Measurements from ENCODE around the gene CADPS. TPM values are rescaled to one million over a fixed set of nuclear protein-coding genes. Genes with fewer than 3 reads are reported as not detected.

CADPS gene
- total RNA-seq, 1 experiment from 2014 or later: not detected

GRCh38 chr3:62892045-62892444 lies 16.8 kb upstream of the CADPS start:
- Histone ChIP-seq H3K4me3 (no peak overlapping the region), H3K4me2 (no peak overlapping the region), H3K27ac (no peak overlapping the region), H3K27me3 (ENCODE audit: insufficient read depth, low read depth) (no peaks in the 10 kb centered on the region), H2AFZ (no peak overlapping the region), H3K36me3 (ENCODE audit: low read depth) (no peaks in the 10 kb centered on the region), H3K9me2 (ENCODE audit: insufficient read depth) (no peaks in the 10 kb centered on the region), H3K9me3 (ENCODE audit: insufficient read depth, low read depth) (no peaks in the 10 kb centered on the region), H3K79me2 (ENCODE audit: low read depth) (no peaks in the 10 kb centered on the region), H3K4me1 (replicated peaks; ENCODE audit: insufficient read depth) (no peaks in the 10 kb centered on the region), H3F3A (ENCODE audit: insufficient read depth, low read depth) (no peaks in the 10 kb centered on the region), H4K20me1 (ENCODE audit: insufficient read depth) (no peaks in the 10 kb centered on the region)
- no TSS peak for BruUV-seq (replicated peaks)
- POLR2A ChIA-PET (ENCODE audit: unreplicated experiment): no interaction called here
- TF ChIP-seq EZH2 (IDR thresholded peaks at IDR 0.05; ENCODE audit: low read depth): no peak
- no peak for TF ChIP-seq CTCF (conservative IDR thresholded peaks at IDR 0.05)
- no peak for DNase-seq
- CTCF ChIA-PET: no interaction called here
- intact Hi-C loops (cut with micrococcal nuclease; ENCODE audit: unreplicated experiment): no loop called here

- no TSS peak for BruUV-seq (replicated peaks)
- Histone ChIP-seq H3K9me3 (ENCODE audit: insufficient read depth, low read depth) (no peaks in the 10 kb centered on the region), H2AFZ (no peak overlapping the region), H3F3A (ENCODE audit: insufficient read depth, low read depth) (no peaks in the 10 kb centered on the region), H3K79me2 (ENCODE audit: low read depth) (no peaks in the 10 kb centered on the region), H3K4me1 (replicated peaks; ENCODE audit: insufficient read depth) (no peaks in the 10 kb centered on the region), H3K4me2 (no peak overlapping the region), H3K36me3 (ENCODE audit: low read depth) (no peaks in the 10 kb centered on the region), H3K27ac (no peak overlapping the region), H3K9me2 (ENCODE audit: insufficient read depth) (no peaks in the 10 kb centered on the region), H3K4me3 (no peak overlapping the region), H4K20me1 (ENCODE audit: insufficient read depth) (no peaks in the 10 kb centered on the region), H3K27me3 (ENCODE audit: insufficient read depth, low read depth) (no peaks in the 10 kb centered on the region)
- no peak for DNase-seq
- TF ChIP-seq CTCF (conservative IDR thresholded peaks at IDR 0.05): no peak
- TF ChIP-seq EZH2 (IDR thresholded peaks at IDR 0.05; ENCODE audit: low read depth): no peak
- intact Hi-C loops (cut with micrococcal nuclease; ENCODE audit: unreplicated experiment): no loop called here
- ChIA-PET CTCF (interaction anchor here (0.8 kb wide), 1 partner anchor 17 kb away, joined by 3 read pairs; no protein-coding TSS in a partner anchor), POLR2A (ENCODE audit: unreplicated experiment) (no interaction called here)
These were observed 13.6 kb upstream of the CADPS start for GRCh38 chr3:62888778-62889177.

GRCh38 chr3:62888180-62888579 lies 13.0 kb upstream of the CADPS start:
- ChIA-PET CTCF (no interaction called here), POLR2A (ENCODE audit: unreplicated experiment) (no interaction called here)
- TF ChIP-seq CTCF (conservative IDR thresholded peaks at IDR 0.05) (no peak), EZH2 (IDR thresholded peaks at IDR 0.05; ENCODE audit: low read depth) (no peak)
- Histone ChIP-seq H3K4me2 (no peak overlapping the region), H3K27me3 (ENCODE audit: insufficient read depth, low read depth) (no peaks in the 10 kb centered on the region), H3K36me3 (ENCODE audit: low read depth) (no peaks in the 10 kb centered on the region), H3K4me3 (no peak overlapping the region), H3K9me2 (ENCODE audit: insufficient read depth) (no peaks in the 10 kb centered on the region), H2AFZ (no peak overlapping the region), H3F3A (ENCODE audit: insufficient read depth, low read depth) (no peaks in the 10 kb centered on the region), H3K27ac (no peak overlapping the region), H3K79me2 (ENCODE audit: low read depth) (no peaks in the 10 kb centered on the region), H4K20me1 (ENCODE audit: insufficient read depth) (no peaks in the 10 kb centered on the region), H3K9me3 (ENCODE audit: insufficient read depth, low read depth) (no peaks in the 10 kb centered on the region), H3K4me1 (replicated peaks; ENCODE audit: insufficient read depth) (no peaks in the 10 kb centered on the region)
- no TSS peak for BruUV-seq (replicated peaks)
- intact Hi-C loops (cut with micrococcal nuclease; ENCODE audit: unreplicated experiment): no loop called here
- DNase-seq: no peak

Data from PC-9 (cell line).